Measurements from ENCODE around the gene NUP160.
"Not testable (repeated sequence)": the region's sequence is repeated elsewhere in the genome, so short reads cannot be mapped to it uniquely, and the experiment has no call there.

- not testable (repeated sequence) for TF ChIP-seq CTCF (IDR thresholded peaks at IDR 0.05; ENCODE audit: insufficient read depth, low read length); SPI1 (IDR thresholded peaks at IDR 0.05; ENCODE audit: borderline replicate concordance, low read depth); GABPA (IDR thresholded peaks at IDR 0.05; ENCODE audit: low read depth); POLR2AphosphoS5 (IDR thresholded peaks at IDR 0.05; ENCODE audit: low read depth)
- TF ChIP-seq, protein P1, sequence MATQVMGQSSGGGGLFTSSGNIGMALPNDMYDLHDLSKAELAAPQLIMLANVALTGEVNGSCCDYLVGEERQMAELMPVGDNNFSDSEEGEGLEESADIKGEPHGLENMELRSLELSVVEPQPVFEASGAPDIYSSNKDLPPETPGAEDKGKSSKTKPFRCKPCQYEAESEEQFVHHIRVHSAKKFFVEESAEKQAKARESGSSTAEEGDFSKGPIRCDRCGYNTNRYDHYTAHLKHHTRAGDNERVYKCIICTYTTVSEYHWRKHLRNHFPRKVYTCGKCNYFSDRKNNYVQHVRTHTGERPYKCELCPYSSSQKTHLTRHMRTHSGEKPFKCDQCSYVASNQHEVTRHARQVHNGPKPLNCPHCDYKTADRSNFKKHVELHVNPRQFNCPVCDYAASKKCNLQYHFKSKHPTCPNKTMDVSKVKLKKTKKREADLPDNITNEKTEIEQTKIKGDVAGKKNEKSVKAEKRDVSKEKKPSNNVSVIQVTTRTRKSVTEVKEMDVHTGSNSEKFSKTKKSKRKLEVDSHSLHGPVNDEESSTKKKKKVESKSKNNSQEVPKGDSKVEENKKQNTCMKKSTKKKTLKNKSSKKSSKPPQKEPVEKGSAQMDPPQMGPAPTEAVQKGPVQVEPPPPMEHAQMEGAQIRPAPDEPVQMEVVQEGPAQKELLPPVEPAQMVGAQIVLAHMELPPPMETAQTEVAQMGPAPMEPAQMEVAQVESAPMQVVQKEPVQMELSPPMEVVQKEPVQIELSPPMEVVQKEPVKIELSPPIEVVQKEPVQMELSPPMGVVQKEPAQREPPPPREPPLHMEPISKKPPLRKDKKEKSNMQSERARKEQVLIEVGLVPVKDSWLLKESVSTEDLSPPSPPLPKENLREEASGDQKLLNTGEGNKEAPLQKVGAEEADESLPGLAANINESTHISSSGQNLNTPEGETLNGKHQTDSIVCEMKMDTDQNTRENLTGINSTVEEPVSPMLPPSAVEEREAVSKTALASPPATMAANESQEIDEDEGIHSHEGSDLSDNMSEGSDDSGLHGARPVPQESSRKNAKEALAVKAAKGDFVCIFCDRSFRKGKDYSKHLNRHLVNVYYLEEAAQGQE (IDR thresholded peaks at IDR 0.05; ENCODE audit: insufficient replicate concordance, low read depth): not testable (repeated sequence)
Observed at GRCh38 chr11:47830013-47830412, 18.1 kb downstream of the NUP160 start.

All from HL-60 (cell line).